Retina (tissue), 1 donor: ENCODE results near the gene RGPD3.
A peak's percentile ranks its signal among the peaks of the same experiment; 100 is the strongest.
"Not testable (repeated sequence)": the region's sequence is repeated elsewhere in the genome, so short reads cannot be mapped to it uniquely, and the experiment has no call there.

ENCODE experiments used
- DNase-seq: peaks from one replicate; pipeline ENCODE4 v3.0.0-alpha.2; 2016

RGPD3 gene

DNA sequence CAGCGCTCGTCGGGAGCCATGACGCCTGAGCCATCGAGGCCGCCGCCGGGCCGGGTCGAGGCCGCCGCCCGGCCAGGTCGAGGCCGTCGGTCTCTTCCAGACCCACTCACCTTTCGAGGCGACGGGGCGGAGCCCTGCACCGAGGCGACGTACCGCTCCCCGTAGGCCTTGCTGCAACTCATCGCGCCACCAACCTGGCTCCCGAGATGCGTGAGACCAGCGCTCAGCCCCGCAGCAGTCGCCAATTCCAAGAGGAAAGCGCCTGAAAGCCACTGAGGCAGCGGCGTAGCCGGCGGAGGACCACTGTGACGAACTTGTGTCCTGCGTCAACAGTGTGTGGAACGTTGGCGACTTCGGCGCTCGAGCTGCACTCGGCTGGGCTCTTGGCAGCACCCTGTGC is at the start of gene RGPD3:
Gene RGPD3 (minus strand): TSS at position 307 of the 400 bp plus-strand sequence. CDS start 125 bp downstream, at position 182.
- DNase-seq: not testable (repeated sequence)

DNA sequence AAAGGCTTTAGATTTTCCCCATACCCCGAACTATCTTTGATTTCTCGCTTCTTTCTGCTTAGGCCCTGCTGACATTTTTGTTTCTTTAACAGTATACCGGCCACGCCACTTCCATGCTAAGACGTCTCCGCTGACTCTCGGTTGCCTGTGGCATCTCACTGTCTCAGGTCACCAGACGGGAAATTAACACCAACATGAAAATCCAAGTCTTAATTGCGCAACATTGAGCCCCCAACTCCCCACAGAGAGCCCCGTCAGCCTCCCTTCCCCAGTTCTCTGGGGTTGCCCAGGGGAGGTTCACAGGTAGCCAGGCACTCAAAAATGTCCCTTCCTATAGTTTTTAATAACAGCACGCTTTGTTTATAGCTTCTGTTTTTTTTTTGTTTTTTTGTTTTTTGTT is 49.1 kb upstream of the RGPD3 start:
- no peak for DNase-seq

DNA sequence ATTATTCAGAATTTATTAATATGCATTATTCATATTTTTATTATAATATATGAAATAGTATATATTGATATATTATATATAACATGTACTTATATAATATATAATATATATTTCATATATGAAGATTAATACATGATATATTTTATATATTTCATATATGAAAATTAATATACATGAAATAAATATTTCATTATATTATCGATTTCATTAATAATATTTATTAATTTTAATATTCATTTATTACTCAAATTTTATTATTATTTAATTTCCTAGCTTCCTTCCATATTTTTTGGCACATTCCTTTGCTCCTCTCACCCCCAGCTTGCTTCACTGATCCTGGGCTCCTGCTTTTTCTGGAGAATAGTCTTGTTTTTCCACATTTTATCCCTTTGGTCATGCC is 48.7 kb upstream of the RGPD3 start:
- DNase-seq: no peak

DNA sequence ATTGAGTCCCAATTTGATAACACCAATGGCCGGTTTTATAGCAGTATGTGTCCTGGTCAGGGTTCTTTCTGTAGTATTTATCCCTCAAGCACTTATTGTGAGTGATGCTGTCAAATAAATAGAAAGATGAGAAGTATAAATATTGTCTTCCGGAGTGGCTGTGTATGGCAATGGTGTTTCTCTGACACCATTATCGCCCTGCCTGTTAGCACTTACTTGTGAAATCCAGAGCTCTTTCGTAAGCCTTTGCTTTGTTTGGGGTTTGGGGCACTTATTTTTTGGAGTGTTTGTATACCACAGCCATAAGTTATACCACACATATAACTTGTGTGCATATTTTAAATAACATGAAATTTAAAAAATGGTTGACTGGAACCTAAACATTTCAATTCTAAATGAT is 48.2 kb upstream of the RGPD3 start:
- DNase-seq: no peak

DNA sequence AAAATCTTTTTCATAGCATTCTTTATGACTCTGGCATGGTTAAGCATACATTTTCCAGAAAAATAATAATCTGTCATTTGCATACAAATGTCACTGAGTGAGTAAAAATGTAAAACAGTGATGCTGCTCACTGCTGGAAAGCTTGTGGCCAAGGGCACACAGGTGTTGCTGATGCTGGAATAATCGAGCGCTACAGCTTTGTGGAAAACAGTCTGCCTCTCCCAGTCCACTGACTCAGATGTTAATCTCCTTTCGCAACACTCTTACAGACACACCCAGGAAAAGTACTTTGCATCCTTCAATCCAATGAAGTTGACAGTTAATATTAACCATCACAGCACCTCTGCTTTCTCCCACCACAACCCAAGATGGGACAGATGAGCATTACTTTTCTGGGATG is 46.6 kb upstream of the RGPD3 start:
- DNase-seq: not testable (repeated sequence)

DNA sequence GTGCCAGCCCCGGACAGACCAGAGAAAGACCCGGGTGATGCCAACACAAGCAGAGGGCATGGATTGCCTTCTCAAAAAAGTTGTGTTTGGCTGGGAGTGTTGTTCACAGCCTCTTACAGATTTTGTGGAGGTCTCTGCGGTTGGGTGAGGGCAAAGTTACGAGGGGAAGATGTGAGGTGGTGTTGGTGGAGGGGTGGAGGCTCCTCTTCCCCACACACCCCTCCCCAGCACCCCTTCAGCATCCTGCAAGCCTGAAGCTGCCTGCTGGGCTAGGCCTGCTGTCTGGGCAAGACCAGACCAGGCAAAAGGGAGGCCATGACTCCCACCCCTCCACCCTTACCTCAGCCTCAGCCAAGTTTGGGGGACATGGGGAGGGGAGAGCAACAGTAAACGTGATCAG is 45.2 kb upstream of the RGPD3 start:
- DNase-seq: not testable (repeated sequence)

DNA sequence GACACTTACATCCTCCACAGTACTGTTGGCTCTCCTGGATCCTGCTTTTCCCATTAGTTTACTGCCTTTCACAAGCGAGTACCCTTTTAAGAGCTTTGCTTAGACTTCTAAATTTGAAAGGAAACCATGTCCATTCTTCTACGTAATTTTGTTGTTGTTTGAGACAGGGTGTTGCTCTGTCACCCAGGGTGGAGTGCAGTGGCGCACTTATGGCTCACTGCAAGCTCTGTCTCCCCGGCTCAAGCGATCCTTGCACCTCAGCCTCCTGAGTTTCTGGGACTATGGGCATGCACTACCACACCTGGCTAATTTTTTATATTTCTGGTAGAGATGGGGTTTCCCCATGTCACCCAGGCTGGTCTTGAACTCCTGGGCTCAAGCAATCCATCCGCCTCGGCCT is 43.7 kb upstream of the RGPD3 start:
- DNase-seq: not testable (repeated sequence)

DNA sequence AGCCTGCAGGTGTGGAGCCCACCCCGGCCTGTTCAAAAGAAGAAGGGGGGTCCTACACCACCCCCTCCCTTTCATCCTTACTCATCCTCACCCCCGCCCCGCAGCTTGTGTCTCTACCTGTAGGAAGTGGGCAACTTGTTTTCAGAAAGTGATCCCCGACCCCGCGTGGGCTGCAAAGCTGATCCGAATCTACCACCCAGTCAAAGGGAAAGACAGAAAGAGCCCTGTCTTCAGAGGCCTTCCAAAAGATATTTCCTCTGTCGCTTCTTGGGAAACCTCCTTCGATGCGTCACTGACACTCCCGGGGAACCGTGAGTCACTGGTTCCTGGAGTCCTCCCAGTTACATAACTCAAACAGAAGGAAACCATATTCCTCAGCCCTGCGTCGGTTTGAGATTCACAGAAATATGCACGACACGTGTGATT is 43.3 kb upstream of the RGPD3 start:
- not testable (repeated sequence) for DNase-seq

DNA sequence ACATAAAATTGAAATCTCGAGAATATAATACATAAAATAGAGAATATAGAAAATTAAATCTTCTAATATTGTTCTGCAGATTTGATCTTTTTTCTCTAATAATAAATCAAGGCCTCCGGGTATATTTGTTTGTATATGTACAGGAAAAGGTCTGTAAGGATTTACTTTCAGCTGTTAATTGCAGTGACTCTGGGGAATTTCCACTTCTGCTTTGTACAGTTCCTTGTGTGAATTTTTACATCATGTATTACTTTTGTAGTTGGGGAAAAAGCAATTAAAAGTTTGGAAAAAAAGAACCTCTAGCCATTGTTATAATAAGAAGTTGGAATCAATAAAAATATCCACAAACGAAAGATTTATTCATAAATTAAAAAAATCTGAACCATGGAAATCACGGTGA is 42.6 kb upstream of the RGPD3 start:
- DNase-seq: not testable (repeated sequence)

DNA sequence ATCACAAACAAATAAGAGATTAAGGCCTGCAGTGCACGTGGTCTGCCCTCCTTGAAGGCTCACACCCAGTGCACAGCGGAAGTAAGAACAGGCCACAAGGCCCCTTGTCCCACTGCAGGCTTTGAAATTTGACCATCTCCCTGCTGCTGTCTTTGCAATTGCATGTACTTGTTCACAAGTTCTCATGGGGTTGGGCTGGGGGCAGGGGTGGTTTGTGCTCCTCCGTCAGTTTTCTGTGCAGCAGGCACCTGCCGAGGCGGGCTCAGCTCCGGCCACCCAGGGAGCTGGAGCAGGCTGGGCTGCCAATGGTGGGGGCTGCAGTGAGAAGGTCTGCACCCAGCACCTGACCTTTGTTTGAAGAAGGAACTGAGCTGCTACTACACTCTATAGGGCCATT is 41.2 kb upstream of the RGPD3 start:
- DNase-seq: not testable (repeated sequence)

DNA sequence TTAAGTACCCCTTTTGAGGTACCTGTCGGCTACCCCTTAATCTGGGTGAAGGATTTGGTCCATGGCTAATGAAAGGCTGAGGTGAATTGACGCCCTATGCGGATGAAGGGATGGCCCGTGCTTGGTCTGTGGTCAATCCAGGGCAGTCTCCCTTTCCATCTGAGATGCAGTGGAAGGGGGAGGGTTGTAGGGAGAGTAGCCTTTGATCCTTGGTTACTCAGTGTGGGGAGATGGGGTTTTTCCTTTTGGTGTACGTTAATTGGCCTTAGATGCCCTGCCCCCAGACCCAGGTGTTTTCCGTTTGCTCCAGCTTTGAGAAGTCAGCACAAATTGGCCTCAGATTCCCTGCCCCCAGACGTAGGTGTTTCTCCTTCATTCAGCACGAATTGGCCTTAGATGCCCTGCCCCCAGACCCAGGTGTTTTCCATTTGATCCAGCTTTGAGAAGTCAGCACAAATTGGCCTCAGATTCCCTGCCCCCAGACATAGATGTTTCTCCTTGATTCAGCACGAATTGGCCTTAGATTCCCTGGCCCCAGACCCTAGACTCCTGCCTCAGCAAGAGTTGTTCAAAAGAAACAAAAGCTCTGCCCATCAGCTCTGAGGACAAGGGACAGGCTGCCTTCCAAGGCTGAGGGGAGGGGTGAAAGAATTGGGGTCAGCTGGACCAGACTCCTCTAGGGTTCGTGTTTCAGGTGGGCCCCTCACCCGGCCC is 40.6 kb upstream of the RGPD3 start:
- DNase-seq: not testable (repeated sequence)

DNA sequence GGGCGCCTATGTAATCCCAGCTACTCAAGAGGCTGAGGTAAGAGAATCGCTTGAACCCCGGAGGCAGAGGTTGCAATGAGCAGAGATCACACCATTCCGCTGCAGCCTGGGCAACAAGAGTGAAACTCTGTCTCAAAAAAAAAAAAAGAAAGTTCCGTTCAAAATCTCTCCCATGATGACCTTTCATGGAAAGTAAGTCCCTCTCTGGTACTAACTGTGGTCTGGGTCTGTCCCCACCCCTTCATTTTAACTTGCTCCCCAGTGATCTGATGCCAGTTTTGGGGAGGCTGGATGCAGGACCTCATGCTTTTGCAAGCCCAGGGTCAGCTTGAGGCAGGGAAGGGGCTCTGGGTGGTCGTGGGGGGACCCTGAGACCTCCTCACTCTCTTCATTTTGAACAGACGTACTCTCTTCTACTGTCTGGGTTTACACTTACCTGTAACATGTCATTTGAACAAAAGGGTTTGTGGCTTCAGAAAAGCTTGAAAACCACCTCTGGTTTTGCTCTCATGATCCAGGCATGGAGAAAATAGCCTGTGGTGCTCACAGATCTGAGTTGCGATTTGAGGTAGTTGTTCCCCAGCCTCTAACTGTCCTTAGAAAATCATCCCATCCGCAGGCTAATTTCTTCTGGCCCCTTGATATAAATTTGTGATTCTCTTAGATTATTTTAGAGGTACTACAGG is 37.9 kb upstream of the RGPD3 start:
- DNase-seq: not testable (repeated sequence)

DNA sequence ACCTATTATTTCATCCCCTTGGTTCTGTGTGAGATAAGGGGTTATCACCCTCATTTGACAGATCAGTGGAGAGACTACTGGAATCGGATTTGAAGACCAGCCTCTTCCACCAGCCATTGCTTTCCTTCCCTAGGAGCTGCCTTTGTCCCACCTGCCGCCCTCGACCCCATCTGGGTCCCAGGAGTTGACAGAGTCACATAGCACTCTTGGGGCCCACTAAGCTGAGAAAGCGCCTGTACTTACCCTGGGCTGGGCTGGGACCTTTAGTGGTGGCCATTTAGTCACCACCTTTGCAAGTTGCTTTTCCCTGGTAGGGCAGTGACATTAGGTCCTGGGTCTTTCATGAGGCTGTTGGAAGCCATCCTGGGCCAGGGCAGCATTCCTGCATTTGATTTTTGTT is 36.6 kb upstream of the RGPD3 start:
- DNase-seq: not testable (repeated sequence)

DNA sequence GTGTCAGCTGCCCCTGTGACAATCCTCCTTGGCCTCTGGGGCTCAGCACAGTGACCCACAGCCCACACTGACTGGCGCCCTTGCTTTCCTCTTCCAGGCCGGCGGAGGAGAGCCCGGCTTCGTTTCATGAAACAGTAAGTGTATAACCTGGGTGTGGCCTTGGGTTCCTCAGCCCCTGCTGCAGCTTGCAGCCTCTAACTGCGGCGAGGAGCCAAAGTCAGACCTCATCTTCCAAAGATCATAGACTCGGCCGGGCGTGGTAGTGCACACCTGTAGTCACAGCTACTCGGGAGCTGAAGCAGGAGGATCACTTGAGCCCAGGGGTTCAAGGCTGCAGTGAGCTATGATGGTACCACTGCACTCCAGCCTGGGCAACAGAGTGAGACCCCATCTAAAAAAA is 36.0 kb upstream of the RGPD3 start:
- DNase-seq: not testable (repeated sequence)

DNA sequence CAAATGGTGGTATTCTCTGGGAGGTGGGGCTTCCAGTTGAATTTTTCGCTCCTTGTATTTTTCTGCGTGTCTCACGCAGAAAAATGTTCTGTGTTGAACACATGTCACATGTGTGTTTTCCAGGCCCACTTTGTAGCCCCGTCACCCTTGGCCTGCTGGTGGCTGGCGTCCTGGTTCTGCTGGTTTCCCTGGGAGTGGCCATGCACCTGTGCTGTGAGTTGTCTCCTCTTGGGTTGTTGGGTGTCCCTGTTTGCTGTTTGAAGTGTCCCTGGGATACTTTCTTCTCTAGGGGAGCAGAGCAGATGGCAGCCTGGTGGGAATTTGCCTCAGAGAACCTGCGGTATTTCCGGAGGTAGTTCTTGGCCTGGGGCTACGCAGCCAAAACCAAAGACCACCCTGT is 34.1 kb upstream of the RGPD3 start:
- DNase-seq: not testable (repeated sequence)

DNA sequence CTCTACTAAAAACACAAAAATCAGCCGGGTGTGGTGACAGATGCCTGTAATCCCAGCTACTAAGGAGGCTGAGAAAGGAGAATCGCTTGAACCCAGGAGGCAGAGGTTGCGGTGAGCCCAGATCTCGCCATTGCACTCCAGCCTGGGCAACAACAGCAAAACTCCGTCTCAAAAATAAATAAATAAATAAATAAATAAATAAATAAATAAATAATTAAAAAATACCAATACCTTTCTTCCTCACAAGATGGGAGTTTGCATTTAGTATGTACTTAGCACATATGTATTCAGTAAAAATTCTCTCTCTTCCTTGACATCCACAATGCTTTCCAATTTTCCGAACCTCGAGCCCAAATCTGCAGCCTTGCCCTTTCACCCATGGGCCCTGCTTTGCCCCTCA is 32.1 kb upstream of the RGPD3 start:
- DNase-seq: not testable (repeated sequence)

DNA sequence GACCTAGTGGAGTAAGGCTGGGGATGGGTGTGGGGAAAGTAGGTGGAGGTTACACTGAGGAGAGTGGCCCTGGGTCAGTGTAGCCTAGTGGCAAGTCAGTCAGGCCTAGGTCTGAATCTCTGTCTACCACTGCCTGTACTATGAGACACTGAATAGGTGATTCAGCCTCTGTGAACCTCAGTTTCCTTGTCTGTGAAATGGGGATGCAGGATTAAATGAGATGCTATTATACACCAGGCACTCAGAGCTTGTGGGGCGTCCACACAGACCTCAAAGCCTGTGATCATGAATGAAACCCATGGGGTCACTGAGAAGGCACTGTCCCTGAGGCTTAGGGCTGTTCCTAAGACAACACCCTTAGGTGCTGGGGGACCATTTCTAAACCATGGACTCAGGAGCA is 30.3 kb upstream of the RGPD3 start:
- not testable (repeated sequence) for DNase-seq

DNA sequence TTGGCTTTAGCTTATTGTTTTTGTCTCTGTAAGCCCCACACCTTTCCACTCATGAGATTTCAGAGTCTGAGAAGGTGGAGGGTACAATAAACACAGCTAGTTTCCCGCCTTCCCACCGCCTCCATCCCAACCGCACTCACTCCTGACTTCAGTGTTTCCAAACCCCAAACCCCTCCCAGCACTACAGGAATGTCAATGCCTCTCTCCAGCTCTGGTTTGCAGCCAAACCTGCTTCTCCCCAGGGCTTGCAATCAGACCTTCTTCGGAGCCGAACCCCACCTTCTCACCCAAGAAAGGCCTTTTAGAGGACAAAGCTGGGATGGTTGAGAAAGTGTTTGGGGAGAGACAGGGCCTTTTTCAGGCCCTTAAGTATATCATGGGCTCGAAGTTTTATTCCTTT is 24.7 kb upstream of the RGPD3 start:
- not testable (repeated sequence) for DNase-seq

DNA sequence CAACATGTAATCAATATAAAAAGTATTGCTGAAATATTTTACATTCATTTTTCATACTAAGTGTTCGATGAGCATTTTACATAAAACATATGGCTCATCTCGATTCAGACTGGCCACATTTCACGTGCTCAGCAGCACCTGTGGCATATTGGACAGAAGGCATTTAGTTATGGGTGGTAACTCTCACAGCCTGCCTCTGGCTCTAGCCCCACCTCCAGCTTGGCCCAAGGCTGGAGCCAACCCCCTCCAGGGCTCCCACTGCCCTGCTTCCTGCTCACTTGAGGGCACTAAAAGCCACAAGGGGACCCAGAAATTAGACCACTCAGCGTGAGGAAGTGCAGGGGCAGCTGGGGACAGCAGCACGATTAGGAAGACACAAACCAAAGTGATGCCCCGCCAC is 24.2 kb upstream of the RGPD3 start:
- not testable (repeated sequence) for DNase-seq

DNA sequence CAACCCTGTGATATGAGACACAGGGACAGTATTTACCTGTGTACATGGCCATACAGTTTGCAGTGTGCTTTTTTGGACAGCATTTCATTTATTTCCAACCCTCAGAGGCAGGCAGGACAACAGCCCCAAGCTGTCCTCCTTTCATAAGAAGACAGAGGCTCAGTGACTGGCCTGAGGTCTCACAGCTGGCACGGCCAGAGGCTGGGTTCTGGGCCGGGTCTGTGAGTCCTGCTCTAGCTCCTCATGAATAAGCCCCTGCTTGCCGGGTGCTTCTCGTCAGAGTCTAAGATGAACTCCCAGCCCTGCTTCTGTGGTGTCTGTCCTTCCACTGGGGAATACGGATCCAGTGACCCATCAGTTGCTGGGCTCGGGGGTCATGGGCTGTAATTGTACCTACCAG is 21.5 kb upstream of the RGPD3 start:
- not testable (repeated sequence) for DNase-seq

DNA sequence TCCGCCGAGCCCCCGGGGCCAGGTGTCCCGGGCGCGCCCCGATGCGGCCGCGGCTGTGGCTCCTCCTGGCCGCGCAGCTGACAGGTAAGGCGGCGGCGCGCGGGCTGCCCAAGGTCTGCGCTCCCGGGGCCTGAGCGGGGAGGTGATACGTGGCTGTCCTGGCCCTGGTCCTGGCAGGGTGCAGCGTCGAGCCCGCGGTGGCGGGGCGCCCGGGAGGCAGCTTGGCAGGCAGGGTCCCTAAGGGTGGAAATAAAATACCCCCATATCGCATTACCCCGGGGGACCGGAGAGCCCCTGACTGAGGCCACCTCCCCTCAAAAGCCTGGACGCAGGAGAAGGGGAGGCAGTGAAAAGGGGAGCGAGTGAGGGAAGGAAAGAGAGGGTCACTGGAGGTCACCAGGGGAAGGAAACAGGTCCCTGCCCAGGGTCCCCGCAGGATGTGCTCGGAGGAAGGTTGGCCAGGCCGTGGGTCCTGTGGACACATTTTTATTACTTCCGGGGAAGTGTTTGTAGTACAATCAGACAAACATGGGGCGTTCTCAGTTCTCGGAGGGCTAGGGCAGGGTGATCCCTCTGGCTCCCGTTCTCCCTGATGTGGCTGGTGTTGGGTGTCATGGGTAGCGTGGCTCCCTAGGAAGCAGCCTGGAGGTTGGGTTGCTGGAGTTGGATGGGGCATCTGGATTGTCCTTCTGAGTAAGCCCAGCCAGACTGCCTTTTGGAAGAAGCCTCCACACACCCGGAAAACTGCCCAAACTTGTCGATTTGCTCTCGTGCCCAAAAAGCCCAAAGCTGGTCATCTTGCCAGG is 19.4 kb upstream of the RGPD3 start:
- DNase-seq: peak; percentile 5

DNA sequence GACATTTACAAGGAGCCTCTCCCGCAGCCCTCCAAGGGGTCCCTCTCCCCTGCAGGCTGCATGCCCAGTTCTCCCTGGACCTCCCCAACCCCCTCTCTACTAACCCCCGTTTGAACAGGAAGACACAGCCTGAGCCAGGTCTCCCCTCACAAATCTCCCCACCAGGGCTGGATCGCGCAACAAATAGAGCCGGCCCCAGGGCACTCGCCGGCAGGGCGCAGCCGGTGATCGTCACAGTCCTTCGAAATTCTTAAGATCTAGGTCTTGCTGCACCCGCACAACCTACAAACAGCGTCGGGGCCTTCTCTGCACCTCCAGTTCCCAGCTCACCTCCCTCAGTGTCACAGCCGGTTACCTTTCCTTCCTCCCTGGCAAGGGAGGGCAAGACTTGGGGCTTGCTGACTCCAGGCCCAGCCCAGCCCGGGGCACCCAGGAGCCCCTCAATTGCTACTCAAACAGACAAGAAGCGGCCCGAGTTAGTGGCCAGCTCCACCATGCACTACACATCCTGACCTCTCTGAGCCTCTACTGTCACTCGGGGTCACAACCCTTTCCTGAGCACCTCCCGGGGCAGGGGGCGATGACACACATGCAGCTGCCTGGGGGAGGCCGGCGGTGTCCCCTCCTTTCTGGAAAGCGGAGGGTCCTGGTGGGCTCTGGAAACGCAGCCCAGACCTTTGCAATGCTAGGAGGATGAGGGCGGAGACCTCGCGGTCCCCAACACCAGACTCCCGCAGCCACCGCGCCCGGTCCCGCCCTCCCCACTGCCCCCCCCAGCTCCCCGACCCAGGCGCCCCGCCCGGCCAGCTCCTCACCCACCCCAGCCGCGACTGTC is 18.6 kb upstream of the RGPD3 start, which contains the start of gene CD8B2:
Gene CD8B2 (plus strand): TSS at position 814 of the 835 bp plus-strand sequence. CDS start 63 bp downstream, outside the sequence.
- DNase-seq: peak; percentile 14
